Activated CD8-positive, alpha-beta T cell treated with anti-CD3 and anti-CD28 coated beads for 36 hours (primary cell): ENCODE measurements around the gene TEDC1. TPM values are rescaled to one million over a fixed set of nuclear protein-coding genes. Genes with fewer than 3 reads are reported as not detected.

Experiments used
- ATAC-seq: fragments of 200-7000 bp; cut with Tn5 transposase; one replicate; pipeline ENCODE4 v1.10.0; 2021; ENCODE audit warnings: mild to moderate bottlenecking, moderate library complexity
- CTCF ChIA-PET: fragments of 350-600 bp; sonication (Branson Sonifier 250); formaldehyde crosslinking; loops from one replicate; lab custom pipeline; 2021; ENCODE audit warnings: antibody characterized with exemption; lab: Charles Lee
- POLR2A ChIA-PET: fragments of 350-600 bp; sonication (Branson Sonifier 250); formaldehyde crosslinking; loops from one replicate; lab custom pipeline; 2021; ENCODE audit warnings: antibody characterized with exemption; lab: Charles Lee
- DNase-seq: peaks from one replicate; pipeline ENCODE4 v3.0.0-alpha.2; 2020
- H3K27ac Mint-ChIP-seq: one replicate; pipeline ENCODE4 v1.8.0; 2021; ENCODE audit warnings: mild to moderate bottlenecking, mixed read lengths
- H3K27me3 Mint-ChIP-seq: one replicate; pipeline ENCODE4 v1.8.0; 2021; ENCODE audit warnings: mixed read lengths
- H3K36me3 Mint-ChIP-seq: one replicate; pipeline ENCODE4 v1.8.0; 2021; ENCODE audit warnings: low read depth, mixed read lengths
- H3K4me1 Mint-ChIP-seq: one replicate; pipeline ENCODE4 v1.8.0; 2021; ENCODE audit warnings: low read depth, mixed read lengths
- H3K4me3 Mint-ChIP-seq: one replicate; pipeline ENCODE4 v1.8.0; 2021; ENCODE audit warnings: mild to moderate bottlenecking, moderate library complexity, mixed read lengths
- H3K9me3 Mint-ChIP-seq: one replicate; pipeline ENCODE4 v1.8.0; 2021; ENCODE audit warnings: mixed read lengths
- intact Hi-C: fragments of 100-400 bp; cut with micrococcal nuclease; formaldehyde crosslinking; loops from one replicate; pipeline ENCODE4 v1.10.0; 2022
- total RNA-seq, 2 experiments: library from RNA; stranded (reverse); gene quantifications; one replicate each; pipeline ENCODE4 v1.2.3, GENCODE V29; 2021
- TF ChIP-seq, protein P1 (sequence below): fragments of 200-600 bp; IDR thresholded peaks from one replicate; pipeline ENCODE4 v1.8.0; 2022; ENCODE audit warnings: antibody characterized with exemption, mild to moderate bottlenecking

The TEDC1 gene
- total RNA-seq, 2 experiments from 2014 or later: 30.1 to 31.1 TPM

DNA sequence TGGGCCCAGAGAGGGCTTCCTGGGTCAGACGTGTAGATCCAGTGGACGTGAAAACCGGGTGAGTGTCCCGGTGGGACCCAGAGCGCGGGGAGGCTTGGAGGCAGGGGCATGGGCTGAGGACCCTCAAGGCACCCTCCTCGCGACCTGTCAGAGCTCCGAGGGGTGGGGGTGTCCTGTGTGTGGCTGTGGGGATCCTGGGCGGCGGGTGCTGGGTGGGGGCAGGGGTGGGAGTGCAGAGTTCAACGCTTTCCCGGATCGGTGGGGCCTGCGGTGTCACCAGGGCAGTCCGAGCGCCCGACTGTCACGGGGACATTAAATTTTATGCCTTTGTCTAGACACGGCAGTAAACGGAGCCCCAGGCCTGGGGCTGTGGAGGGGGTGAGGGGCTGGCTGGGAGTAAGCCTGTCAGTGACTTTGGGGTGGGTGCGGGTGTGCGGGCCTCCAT, 36.4 kb downstream of the TEDC1 start:
- Mint-ChIP-seq H3K27ac (peak overlapping the region; percentile 69), H3K27me3 (peaks cover 3% of the 10 kb centered on the region), H3K4me1 (peaks cover 12% of the 10 kb centered on the region), H3K36me3 (peaks cover 10% of the 10 kb centered on the region), H3K9me3 (peaks cover 4% of the 10 kb centered on the region), H3K4me3 (peak overlapping the region; percentile 81)
- intact Hi-C loops: no loop called here
- CTCF ChIA-PET: no interaction called here
- TF ChIP-seq, protein P1, sequence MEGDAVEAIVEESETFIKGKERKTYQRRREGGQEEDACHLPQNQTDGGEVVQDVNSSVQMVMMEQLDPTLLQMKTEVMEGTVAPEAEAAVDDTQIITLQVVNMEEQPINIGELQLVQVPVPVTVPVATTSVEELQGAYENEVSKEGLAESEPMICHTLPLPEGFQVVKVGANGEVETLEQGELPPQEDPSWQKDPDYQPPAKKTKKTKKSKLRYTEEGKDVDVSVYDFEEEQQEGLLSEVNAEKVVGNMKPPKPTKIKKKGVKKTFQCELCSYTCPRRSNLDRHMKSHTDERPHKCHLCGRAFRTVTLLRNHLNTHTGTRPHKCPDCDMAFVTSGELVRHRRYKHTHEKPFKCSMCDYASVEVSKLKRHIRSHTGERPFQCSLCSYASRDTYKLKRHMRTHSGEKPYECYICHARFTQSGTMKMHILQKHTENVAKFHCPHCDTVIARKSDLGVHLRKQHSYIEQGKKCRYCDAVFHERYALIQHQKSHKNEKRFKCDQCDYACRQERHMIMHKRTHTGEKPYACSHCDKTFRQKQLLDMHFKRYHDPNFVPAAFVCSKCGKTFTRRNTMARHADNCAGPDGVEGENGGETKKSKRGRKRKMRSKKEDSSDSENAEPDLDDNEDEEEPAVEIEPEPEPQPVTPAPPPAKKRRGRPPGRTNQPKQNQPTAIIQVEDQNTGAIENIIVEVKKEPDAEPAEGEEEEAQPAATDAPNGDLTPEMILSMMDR: no peak
- ATAC-seq: no peak
- DNase-seq: no peak
- POLR2A ChIA-PET: interaction anchor here (0.5 kb wide), 1 partner anchor 22 kb away, joined by 4 read pairs; no protein-coding TSS in a partner anchor

DNA sequence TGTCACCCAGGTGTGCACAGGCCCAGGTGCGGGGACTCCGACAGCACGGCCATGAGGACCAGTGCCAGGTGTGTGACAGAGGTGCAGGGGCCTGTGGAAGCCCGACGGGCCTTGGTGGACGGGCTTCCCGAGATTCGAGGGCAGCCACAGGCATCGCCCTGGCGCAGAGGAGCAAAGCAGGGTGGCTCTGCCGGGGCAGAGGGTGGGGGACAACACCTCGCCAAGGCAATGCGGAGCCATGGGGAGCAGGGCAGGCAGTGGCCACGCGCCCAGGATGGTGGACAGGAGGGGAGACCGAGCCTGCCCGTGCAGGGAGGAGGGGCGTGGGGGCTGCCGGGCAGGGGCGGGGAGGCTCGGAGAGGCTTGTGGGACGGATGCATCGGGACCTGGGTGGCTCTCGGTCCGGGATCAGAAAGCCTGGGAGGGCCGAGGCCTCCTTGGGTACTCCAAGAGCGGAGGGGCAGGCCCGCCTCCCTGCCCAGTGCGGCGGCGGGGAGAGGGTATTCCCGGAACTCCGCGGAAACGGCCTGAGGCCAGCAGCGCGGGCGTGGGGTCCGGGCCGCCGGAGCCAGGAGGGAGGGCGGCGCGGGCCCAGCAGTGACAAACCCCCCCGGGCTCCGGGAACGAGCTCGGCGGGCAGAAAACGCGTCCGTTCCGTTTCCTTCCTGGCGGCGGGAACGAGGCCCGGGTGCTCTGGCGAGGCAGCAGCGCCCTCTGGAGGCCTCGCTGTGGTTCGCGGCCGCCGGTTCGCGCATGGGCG, 37.0 kb downstream of the TEDC1 start:
- DNase-seq: peak; percentile 86
- peak overlapping the region; percentile 69 for H3K27ac Mint-ChIP-seq
- peaks cover 17% of the 10 kb centered on the region for H3K4me1 Mint-ChIP-seq
- peak; percentile 60 for ATAC-seq
- ChIA-PET POLR2A (interaction anchor here (1.0 to 1.6 kb wide), 4 partner anchors 34 to 45 kb away, joined by 3 to 13 read pairs (median 7); partner anchors contain the start of gene TEDC1), CTCF (interaction anchor here (0.7 to 2.2 kb wide), 8 partner anchors 10 to 327 kb away, joined by 3 to 13 read pairs (median 6); no protein-coding TSS in a partner anchor)
- TF ChIP-seq, protein P1: peak; percentile 81
- intact Hi-C loops: no loop called here
- peak overlapping the region; percentile 81 for H3K4me3 Mint-ChIP-seq
- peaks cover 10% of the 10 kb centered on the region for H3K36me3 Mint-ChIP-seq
- peaks cover 4% of the 10 kb centered on the region for H3K9me3 Mint-ChIP-seq
- peaks cover 3% of the 10 kb centered on the region for H3K27me3 Mint-ChIP-seq

DNA sequence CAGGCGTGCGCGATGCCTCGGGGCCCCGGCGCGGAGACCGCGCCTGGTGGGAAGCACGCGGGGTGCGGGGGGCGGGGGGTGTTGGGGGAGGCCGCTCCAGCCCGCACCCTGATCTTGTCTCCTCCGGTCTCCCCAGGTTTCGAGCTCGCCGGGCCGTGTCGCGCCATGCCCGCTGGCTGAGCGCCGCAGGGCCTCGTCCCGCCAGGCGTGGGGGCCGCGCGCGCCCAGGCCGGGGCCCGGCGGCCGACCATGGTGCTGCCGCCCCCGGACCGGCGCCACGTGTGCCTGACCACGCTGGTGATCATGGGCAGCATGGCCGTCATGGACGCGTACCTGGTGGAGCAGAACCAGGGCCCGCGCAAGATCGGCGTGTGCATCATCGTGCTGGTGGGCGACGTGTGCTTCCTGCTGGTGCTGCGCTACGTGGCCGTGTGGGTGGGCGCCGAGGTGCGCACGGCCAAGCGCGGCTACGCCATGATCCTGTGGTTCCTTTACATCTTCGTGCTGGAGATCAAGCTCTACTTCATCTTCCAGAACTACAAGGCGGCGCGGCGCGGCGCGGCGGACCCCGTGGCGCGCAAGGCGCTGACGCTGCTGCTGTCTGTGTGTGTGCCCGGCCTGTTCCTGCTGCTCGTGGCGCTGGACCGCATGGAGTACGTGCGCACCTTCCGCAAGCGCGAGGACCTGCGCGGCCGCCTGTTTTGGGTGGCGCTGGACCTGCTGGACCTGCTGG, 37.7 kb downstream of the TEDC1 start:
- Mint-ChIP-seq H3K27me3 (peaks cover 3% of the 10 kb centered on the region), H3K4me3 (peak overlapping the region; percentile 83), H3K36me3 (peaks cover 10% of the 10 kb centered on the region), H3K9me3 (peaks cover 4% of the 10 kb centered on the region), H3K27ac (peak overlapping the region; percentile 93), H3K4me1 (peaks cover 17% of the 10 kb centered on the region)
- POLR2A ChIA-PET: interaction anchor here (0.6 to 1.6 kb wide), 8 partner anchors 9 to 173 kb away, joined by 3 to 13 read pairs (median 3); partner anchors contain the start of gene TEDC1
- TF ChIP-seq, protein P1: no peak
- CTCF ChIA-PET: interaction anchor here (0.7 to 2.2 kb wide), 8 partner anchors 9 to 328 kb away, joined by 3 to 13 read pairs (median 6); no protein-coding TSS in a partner anchor
- DNase-seq: peak; percentile 74
- intact Hi-C loops: no loop called here
- ATAC-seq: peak; percentile 34

DNA sequence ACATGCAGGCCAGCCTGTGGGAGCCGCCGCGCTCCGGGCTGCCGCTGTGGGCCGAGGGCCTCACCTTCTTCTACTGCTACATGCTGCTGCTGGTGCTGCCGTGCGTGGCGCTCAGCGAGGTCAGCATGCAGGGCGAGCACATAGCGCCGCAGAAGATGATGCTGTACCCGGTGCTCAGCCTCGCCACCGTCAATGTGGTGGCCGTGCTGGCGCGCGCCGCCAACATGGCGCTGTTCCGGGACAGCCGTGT, 38.2 kb downstream of the TEDC1 start:
- CTCF ChIA-PET: interaction anchor here (1.6 to 2.2 kb wide), 3 partner anchors 9 to 159 kb away, joined by 8 to 13 read pairs (median 11); no protein-coding TSS in a partner anchor
- TF ChIP-seq, protein P1: no peak
- peaks cover 3% of the 10 kb centered on the region for H3K27me3 Mint-ChIP-seq
- peaks cover 17% of the 10 kb centered on the region for H3K4me1 Mint-ChIP-seq
- no peak for ATAC-seq
- POLR2A ChIA-PET: interaction anchor here (0.6 to 1.6 kb wide), 6 partner anchors 8 to 47 kb away, joined by 3 to 13 read pairs (median 4); partner anchors contain the start of gene TEDC1
- DNase-seq: no peak
- peak overlapping the region; percentile 93 for H3K27ac Mint-ChIP-seq
- peaks cover 4% of the 10 kb centered on the region for H3K9me3 Mint-ChIP-seq
- intact Hi-C loops: no loop called here
- peaks cover 10% of the 10 kb centered on the region for H3K36me3 Mint-ChIP-seq
- H3K4me3 Mint-ChIP-seq: peak overlapping the region; percentile 83
